ENCODE data around the gene PPIH.
A peak's percentile ranks its signal among the peaks of the same experiment; 100 is the strongest.
"Not testable (repeated sequence)": the region's sequence is repeated elsewhere in the genome, so short reads cannot be mapped to it uniquely, and the experiment has no call there.

The PPIH gene

GRCh38 chr1:42657981-42658876 is at the start of gene PPIH:
Gene PPIH (plus strand): TSS chr1:42658423. CDS start chr1:42658447, 24 bp downstream.
- DNase-seq (ENCODE audit: insufficient read length, low spot score): peak; percentile 93
- FAIRE-seq: peak; percentile 66

DNA sequence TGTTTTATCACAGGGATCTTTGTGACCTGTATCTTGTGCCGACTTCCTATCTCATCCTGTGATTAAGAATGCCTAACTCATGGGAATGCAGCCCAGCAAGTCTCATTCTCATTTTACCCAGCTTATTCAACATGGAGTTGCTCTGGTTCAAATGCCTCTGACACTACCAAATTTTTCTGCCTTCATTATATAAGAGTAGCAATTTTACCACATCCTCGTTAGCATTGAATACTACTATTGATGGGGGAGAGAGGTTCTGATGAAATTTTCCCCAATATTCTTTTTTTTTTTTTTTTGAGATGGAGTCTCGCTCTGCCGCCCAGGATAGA is 44.5 kb upstream of the PPIH start:
- FAIRE-seq (no peak), DNase-seq (ENCODE audit: insufficient read length, low spot score) (no peak)

GRCh38 chr1:42618866-42619265 is 39.4 kb upstream of the PPIH start:
- FAIRE-seq: no peak
- no peak for DNase-seq (ENCODE audit: insufficient read length, low spot score)

DNA sequence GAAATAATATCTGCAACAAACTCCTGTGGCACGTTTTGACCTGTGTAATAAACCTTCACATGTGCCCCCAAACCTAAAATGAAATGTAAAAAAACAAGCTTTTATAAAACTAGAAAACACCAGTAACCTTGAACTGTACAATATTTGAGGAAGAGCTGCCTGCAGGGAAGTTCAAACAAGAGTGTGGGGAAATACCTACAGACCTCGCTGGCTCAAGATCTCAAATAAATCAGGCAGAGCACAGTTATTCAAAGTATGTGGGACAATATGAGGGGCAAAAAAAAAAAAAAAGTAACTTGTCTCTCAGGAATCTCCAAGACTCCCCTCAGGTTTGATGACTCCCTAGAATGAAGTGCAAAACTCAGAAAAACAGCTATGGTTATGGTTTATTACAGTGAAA is 37.9 kb upstream of the PPIH start:
- FAIRE-seq: no peak
- DNase-seq (ENCODE audit: insufficient read length, low spot score): no peak

GRCh38 chr1:42621180-42621579 is 37.0 kb upstream of the PPIH start:
- DNase-seq (ENCODE audit: insufficient read length, low spot score); FAIRE-seq: not testable (repeated sequence)

DNA sequence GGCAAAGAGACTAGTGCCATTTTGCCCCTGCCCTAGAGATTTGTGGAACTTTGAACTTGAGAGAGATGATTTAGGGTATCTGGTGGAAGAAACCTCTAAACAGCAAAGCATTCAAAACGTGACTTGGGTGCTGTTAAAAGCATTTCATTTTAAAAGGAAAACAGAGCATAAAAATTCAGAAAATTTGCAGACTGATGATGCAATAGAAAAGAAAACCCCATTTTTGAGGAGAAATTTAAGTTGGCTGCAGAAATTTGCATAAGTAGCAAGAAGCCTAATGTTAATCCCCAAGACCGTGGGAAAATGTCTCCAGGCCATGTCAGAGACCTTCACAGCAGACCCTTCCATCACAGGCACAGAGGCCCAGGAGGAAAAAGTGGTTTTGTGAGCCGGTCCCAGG is 31.0 kb upstream of the PPIH start:
- FAIRE-seq; DNase-seq (ENCODE audit: insufficient read length, low spot score): not testable (repeated sequence)

GRCh38 chr1:42639116-42639515 is 19.1 kb upstream of the PPIH start:
- FAIRE-seq (no peak), DNase-seq (ENCODE audit: insufficient read length, low spot score) (no peak)

- FAIRE-seq (no peak), DNase-seq (ENCODE audit: insufficient read length, low spot score) (no peak)
Measured at GRCh38 chr1:42646056-42646455, 12.2 kb upstream of the PPIH start.

DNA sequence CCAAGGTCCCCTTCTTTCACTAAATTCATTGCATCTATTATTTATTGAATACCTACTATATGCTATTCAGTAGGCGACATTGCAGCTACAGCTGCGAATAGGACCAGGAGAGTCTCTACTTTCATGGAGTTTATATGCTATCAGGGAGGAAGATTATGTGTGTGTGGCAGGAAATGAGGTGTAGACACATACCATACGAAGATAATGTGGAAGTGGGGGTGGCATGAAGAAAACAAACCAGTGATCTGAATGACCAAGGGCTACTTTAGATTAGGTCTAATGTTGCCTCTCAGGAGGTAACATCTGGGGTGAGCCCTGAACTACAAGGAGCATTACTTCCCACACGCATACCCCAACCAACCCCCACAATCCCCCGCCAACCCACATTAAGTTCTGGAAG is 1.0 kb upstream of the PPIH start:
- DNase-seq (ENCODE audit: insufficient read length, low spot score): no peak
- no peak for FAIRE-seq

DNA sequence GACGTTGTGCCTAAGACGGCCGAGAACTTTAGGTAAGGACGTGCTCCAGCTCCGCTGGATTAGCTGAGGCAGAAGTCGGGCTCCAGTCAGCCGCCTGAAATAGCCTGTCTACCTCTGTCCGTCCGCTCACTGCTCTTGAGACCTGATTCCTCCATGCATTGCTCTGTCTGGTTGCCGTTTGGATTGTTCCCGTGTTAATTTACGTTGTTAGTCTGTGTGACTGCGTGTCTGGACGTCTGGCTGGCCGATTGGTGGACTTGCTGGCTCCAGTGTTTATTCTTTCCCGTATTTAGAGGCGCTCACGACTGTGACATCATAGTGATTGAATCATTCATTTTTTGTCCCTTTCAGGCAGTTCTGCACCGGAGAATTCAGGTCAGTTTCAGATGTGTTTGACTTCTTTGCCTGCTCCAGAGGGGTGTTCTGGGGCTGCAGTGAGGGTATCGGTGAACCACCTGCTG is 684 bp downstream of the PPIH start:
- DNase-seq (ENCODE audit: insufficient read length, low spot score) (no peak), FAIRE-seq (no peak)

GRCh38 chr1:42660907-42661500 is 2.8 kb downstream of the PPIH start:
- FAIRE-seq (no peak), DNase-seq (ENCODE audit: insufficient read length, low spot score) (no peak)

DNA sequence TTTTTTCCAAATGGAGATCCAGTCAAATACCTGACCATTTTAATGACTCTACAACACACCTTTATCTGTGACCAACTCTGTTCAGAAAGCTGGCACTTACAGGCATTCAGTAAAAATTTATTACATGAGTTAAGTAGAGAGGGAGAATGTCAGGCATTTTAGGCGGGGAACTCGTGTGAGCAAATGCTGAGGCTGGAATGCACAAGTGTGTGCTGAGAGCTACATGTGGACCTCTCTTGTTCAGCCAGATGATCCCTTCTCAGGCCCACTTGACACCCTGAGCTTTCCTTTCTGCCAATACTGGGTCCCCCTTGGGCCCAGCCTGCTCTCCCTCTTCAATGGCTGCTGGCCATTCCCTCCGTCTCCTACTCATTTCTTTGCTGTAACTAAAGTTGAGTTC is 11.7 kb downstream of the PPIH start:
- FAIRE-seq: no peak

DNA sequence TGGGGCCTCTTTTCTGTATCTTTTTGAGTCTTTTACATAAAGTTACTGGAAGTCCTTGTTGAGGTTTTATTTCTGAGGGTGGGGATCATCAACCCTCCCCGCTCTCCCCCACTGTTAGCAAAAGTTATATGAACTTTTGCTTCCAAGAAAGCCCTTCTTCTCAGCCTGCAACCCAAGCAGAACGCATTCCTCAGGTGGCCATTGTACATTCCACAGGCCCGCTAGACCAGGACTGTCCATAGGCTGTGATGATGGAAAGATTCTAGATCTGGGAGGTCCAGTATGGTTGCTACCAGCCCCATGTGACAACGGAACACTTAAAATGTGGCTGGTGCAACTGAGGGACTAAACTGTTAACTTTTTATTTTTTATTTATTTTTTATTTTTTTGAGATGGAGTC is 12.2 kb downstream of the PPIH start:
- DNase-seq (ENCODE audit: insufficient read length, low spot score) (no peak), FAIRE-seq (no peak)

More for the DNA sequence above, 11.7 kb downstream of the PPIH start:
- no peak for DNase-seq (ENCODE audit: insufficient read length, low spot score)

DNA sequence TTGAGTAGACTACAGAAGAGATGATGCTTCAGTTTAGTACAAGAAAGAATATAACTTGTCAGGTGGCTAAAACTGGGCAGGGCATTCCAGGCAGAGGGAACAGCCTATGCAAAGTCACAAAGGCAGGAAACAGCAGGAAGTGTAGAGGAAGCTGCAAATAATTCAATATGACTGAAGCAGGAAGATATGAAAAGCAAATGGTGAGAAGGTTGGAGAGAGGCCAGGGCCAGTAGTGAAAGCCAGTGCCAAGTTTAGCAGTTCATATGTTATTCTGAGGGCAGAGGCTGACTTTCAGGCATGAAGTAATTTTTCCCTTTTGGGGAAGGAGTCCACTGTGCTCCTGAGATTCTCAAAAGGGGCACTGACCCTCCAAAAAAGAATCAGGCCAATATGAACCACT is 16.0 kb downstream of the PPIH start:
- FAIRE-seq: no peak
- DNase-seq (ENCODE audit: insufficient read length, low spot score): no peak

DNA sequence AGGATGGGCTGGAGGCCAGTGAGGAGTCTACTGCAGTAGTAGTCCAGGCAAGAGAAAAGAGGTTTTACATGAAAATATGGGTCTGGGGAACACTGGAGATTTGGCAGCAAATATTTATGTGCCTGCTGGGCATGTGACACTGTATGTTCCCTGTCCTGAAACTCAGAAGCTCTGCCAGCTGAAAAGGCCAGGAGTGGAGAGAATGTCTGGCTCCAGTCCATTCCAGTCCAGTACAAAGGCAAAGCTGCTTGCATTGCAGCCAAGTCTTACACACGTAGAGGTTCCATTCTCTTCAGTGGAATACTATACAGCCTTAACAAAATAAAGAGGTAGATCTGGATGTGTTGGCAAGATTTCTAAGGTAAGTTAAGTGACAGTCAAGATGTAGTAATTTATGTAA is 16.5 kb downstream of the PPIH start:
- no peak for FAIRE-seq
- no peak for DNase-seq (ENCODE audit: insufficient read length, low spot score)

- DNase-seq (ENCODE audit: insufficient read length, low spot score) (no peak), FAIRE-seq (no peak)
Measured at GRCh38 chr1:42675467-42675866, 17.2 kb downstream of the PPIH start.

DNA sequence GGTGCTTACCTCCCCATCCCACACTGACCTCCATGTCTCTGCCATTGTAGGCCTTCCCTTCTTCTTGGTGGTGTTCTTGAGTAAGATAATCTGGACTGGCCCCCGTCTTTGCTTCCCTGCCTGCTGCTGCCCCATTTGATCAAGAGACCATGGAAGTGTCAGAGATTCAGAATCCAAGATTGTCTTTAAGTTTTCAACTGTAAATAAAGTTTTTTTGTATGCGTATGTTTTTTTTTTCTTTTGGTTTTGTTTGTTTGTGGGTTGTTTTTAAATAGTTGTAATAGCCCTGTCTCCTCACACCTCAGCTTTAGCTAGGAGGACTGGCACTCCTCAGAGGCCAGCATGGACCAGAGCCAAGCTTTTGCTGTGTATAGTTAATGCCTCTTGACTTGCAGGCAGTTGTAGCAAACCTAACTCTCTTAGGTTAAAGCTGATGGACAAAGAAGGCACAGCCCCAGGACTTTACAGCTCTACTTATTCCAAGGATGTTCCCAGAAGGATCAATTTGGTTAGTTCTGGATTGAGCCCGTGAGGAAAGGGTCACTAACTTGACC is 18.4 kb downstream of the PPIH start:
- DNase-seq (ENCODE audit: insufficient read length, low spot score): no peak
- no peak for FAIRE-seq

DNA sequence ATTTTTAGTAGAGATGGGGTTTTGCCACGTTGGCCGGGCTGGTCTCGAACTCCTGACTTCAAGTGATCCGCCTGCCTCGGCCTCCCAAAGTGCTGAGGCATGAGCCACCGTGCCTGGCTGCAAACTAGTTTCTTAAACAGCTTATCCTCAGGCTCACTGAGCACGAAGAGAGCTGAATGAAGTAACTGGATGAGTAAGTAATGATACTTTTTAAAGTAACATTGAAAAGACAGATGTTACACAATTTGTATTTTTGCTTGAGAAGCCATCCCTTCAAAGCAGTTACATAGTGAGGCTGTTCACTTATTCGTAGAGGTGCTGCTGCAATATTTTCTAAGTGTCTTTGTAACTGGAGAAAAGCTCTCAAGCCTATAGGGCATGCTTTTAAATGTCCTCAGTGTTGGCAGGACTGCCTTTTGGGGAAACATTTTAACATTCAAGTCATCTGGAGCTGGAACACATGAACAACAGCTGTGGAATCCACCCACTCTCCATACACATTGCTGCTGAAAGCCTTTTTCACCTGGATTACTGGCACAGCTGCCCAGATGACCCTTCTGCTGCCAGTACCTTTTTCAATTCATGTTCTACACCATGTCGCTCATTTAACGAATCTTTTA is 21.3 kb downstream of the PPIH start:
- DNase-seq (ENCODE audit: insufficient read length, low spot score) (no peak), FAIRE-seq (no peak)

DNA sequence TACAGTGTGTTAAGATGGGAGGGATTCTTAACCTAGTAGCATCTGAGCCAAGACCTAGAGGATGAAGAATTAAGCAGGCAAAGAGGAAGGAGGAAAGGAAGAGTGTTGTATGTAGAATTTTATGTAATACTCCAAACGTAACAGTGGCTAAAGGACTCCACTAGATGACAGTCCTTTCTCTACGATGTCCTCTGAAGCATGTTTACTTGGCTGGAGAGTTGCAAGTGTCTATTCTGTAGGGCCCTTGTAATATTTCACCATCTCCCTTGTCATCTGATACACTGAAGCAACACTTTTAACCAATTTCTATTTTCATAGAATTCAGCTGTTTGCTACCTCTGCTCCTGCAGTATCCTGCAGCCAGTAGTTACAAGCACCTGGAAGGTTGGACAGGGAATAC is 21.8 kb downstream of the PPIH start:
- FAIRE-seq (no peak), DNase-seq (ENCODE audit: insufficient read length, low spot score) (no peak)

DNA sequence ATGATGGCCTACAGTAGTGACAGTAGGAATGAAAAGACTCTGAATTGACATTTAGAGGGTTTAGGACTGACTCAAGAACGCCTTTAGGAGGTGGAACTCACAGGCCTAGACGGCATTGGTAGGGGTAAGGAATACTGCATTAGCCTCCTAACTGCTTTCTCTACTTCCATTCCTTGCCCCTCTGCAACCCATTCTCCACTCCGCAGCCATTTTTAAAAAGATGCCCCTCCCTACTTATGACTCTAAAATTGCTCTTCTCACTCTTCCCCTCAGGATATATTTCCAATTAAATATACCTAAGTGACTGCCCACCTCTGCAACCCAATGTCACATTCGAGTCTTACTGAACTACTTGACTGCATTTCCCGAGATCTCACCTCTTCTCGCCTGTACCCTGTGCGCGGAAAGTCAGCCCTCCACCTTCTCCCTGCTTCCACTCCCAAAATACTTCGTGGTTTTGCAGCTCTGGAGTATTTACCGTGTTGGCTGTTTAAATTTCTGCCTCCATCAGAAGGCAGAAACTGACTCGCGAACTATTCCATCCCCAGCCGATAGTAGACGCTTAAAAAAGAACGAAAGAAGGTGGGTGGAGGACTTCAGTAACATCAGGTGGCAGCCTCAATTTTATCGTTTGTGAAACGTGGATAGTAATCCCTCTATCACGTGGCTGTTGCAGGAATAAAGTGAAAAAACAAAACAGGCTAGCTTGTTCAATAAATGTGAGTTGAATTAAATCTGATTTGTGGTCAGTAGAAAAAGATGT is 22.9 kb downstream of the PPIH start:
- DNase-seq (ENCODE audit: insufficient read length, low spot score) (no peak), FAIRE-seq (no peak)
